Smooth muscle cell (in vitro differentiated cells): Measurements from ENCODE around the gene ISM1. TPM values are rescaled to one million over a fixed set of nuclear protein-coding genes. Genes with fewer than 3 reads are reported as not detected.

ENCODE experiments used
- DNase-seq: peaks from one replicate; lab custom pipeline; 2025; ENCODE audit not compliant: unreplicated experiment; lab: John Stamatoyannopoulos, UW
- H2AFZ ChIP-seq: fragments of 200-600 bp; sonication (generic); 2 replicates; pipeline ENCODE4 v1.6.0; 2016; ENCODE audit warnings: antibody characterized with exemption, low read depth, mild to moderate bottlenecking
- H3F3A ChIP-seq: fragments of 200-600 bp; sonication (generic); 2 replicates; pipeline ENCODE4 v1.6.0; 2017; ENCODE audit warnings: antibody characterized with exemption, low read depth
- H3K27ac ChIP-seq: fragments of 200-600 bp; sonication (generic); 2 replicates; pipeline ENCODE4 v1.5.1; 2016; ENCODE audit warnings: low read depth, mild to moderate bottlenecking
- H3K27me3 ChIP-seq: fragments of 200-600 bp; sonication (generic); 2 replicates; pipeline ENCODE4 v1.6.1; 2016; ENCODE audit warnings: low read depth, mild to moderate bottlenecking
- H3K36me3 ChIP-seq: fragments of 200-600 bp; sonication (generic); 2 replicates; pipeline ENCODE4 v1.5.1; 2016; ENCODE audit warnings: low read depth
- H3K4me1 ChIP-seq: fragments of 200-600 bp; sonication (generic); 2 replicates; pipeline ENCODE4 v1.5.1; 2016; ENCODE audit warnings: low read depth
- H3K4me2 ChIP-seq: fragments of 200-600 bp; sonication (generic); 2 replicates; pipeline ENCODE4 v1.6.0; 2016; ENCODE audit warnings: mild to moderate bottlenecking
- H3K4me3 ChIP-seq: fragments of 200-600 bp; sonication (generic); 2 replicates; pipeline ENCODE4 v1.5.1; 2016; ENCODE audit warnings: mild to moderate bottlenecking
- H3K79me2 ChIP-seq: fragments of 200-600 bp; sonication (generic); 2 replicates; pipeline ENCODE4 v1.6.0; 2016; ENCODE audit warnings: low read depth, mild to moderate bottlenecking
- H3K9ac ChIP-seq: fragments of 200-600 bp; sonication (generic); 2 replicates; pipeline ENCODE4 v1.6.0; 2016; ENCODE audit warnings: low read depth
- H3K9me3 ChIP-seq: fragments of 200-600 bp; sonication (generic); replicated peaks from 2 replicates; pipeline ENCODE4 v1.5.1; 2016; ENCODE audit warnings: low read depth
- H4K20me1 ChIP-seq: fragments of 200-600 bp; sonication (generic); 2 replicates; pipeline ENCODE4 v1.6.0; 2016; ENCODE audit warnings: low read depth
- CTCF ChIP-seq: fragments of 200-600 bp; sonication (generic); IDR thresholded peaks from 2 replicates; pipeline ENCODE4 v1.5.1; 2017; ENCODE audit warnings: borderline replicate concordance, mild to moderate bottlenecking, antibody characterized with exemption; ENCODE audit not compliant: insufficient read depth, poor library complexity, severe bottlenecking
- WGBS: methylation state at CpG from one replicate; pipeline ENCODE4 v1.1.7; 2016; ENCODE audit warnings: low lambda C conversion rate; 5-methylcytosine and 5-hydroxymethylcytosine counted together
- polyA plus RNA-seq: library from polyadenylated mRNA; unstranded; fragments of >200 nt; fragmentation: Nextera tagmentation; extraction: Ambion mirVana; gene quantifications from 2 replicates; pipeline ENCODE4 v1.2.1, GENCODE V29; 2016
- total RNA-seq: library from RNA; depleted of rRNA; stranded (reverse); fragments of >200 nt; gene quantifications from 2 replicates; pipeline ENCODE4 v1.2.3, GENCODE V29; 2014

The ISM1 gene
- total and polyA plus RNA-seq, 2 experiments from 2014 or later, result 2.6 to 3.5 TPM

- Histone ChIP-seq H3K4me3 (no peak overlapping the region), H4K20me1 (no peaks in the 10 kb centered on the region), H3K27ac (peak overlapping the region; percentile 96), H2AFZ (no peak overlapping the region), H3K4me2 (peak overlapping the region; percentile 53), H3K4me1 (no peaks in the 10 kb centered on the region), H3F3A (peaks cover 3% of the 10 kb centered on the region), H3K27me3 (no peaks in the 10 kb centered on the region), H3K79me2 (no peaks in the 10 kb centered on the region), H3K9ac (no peak overlapping the region), H3K9me3 (no peaks in the 10 kb centered on the region), H3K36me3 (no peaks in the 10 kb centered on the region)
- WGBS, result 65% methylated on average over 9 of the region's 9 CpGs
- no peak for TF ChIP-seq CTCF
- DNase-seq, result no peak
Observed at GRCh38 chr20:13341737-13342393, 120.8 kb downstream of the ISM1 start.

- peak overlapping the region; percentile 96 for H3K27ac ChIP-seq
- 23% methylated on average over 12 of the region's 12 CpGs for WGBS
- peaks cover 5% of the 10 kb centered on the region for H3F3A ChIP-seq
- no peak for DNase-seq
- peak overlapping the region; percentile 26 for H2AFZ ChIP-seq
- H3K27me3 ChIP-seq, result no peaks in the 10 kb centered on the region
- no peaks in the 10 kb centered on the region for H3K4me1 ChIP-seq
- no peaks in the 10 kb centered on the region for H3K9me3 ChIP-seq
- H3K36me3 ChIP-seq, result no peaks in the 10 kb centered on the region
- TF ChIP-seq CTCF, result no peak
- H3K79me2 ChIP-seq, result no peaks in the 10 kb centered on the region
- peak overlapping the region; percentile 54 for H3K9ac ChIP-seq
- no peaks in the 10 kb centered on the region for H4K20me1 ChIP-seq
- H3K4me2 ChIP-seq, result peak overlapping the region; percentile 53
- H3K4me3 ChIP-seq, result no peak overlapping the region
Observed at GRCh38 chr20:13342469-13343242, 121.6 kb downstream of the ISM1 start.

DNA sequence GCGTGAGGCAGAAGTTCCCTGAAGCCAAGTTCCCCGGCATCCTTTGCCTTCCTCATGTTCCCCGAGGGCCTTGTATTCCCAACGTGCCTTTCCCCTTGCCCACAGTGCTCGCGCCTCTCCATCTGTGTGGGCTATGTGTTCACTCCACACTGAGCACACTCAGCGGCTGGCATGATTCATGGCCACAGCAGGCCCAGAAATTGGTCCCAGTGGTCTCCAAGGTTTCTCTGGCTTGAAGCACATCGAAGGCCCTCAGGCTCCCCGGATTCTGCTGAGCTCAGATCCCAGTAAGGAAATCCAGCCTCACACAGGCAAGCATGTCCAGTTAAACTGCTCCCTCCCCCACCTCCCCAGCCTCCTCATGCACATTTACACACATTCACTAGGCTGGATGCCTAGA lies 123.6 kb downstream of the ISM1 start:
- Histone ChIP-seq H3K4me2 (no peak overlapping the region), H2AFZ (peak overlapping the region; percentile 5), H3K4me3 (no peak overlapping the region), H3K4me1 (peaks cover 10% of the 10 kb centered on the region), H3K27me3 (no peaks in the 10 kb centered on the region), H3K79me2 (no peaks in the 10 kb centered on the region), H4K20me1 (no peaks in the 10 kb centered on the region), H3K36me3 (no peaks in the 10 kb centered on the region), H3K9me3 (no peaks in the 10 kb centered on the region), H3F3A (peaks cover 11% of the 10 kb centered on the region), H3K9ac (no peak overlapping the region), H3K27ac (peak overlapping the region; percentile 32)
- DNase-seq, result no peak
- WGBS, result 61% methylated on average over 9 of the region's 9 CpGs
- no peak for TF ChIP-seq CTCF
